GM12874 (cell line): ENCODE data around the gene ZFYVE19.

ENCODE experiments used
- CTCF ChIP-seq: IDR thresholded peaks from 2 replicates; pipeline ENCODE4 v1.5.1; 2011; ENCODE audit warnings: low read depth, mild to moderate bottlenecking, control low read depth, low read length, moderate library complexity; ENCODE audit not compliant: insufficient read depth

The ZFYVE19 gene

GRCh38 chr15:40785164-40785563 is 21.7 kb upstream of the ZFYVE19 start:
- TF ChIP-seq CTCF = no peak

GRCh38 chr15:40785814-40786213 is 21.1 kb upstream of the ZFYVE19 start:
- TF ChIP-seq CTCF = no peak

GRCh38 chr15:40787344-40787841 is 19.5 kb upstream of the ZFYVE19 start:
- no peak for TF ChIP-seq CTCF

GRCh38 chr15:40787991-40788390 is 18.9 kb upstream of the ZFYVE19 start:
- TF ChIP-seq CTCF = no peak

- no peak for TF ChIP-seq CTCF
Observed at GRCh38 chr15:40789119-40789518, 17.8 kb upstream of the ZFYVE19 start.

- no peak for TF ChIP-seq CTCF
Observed at GRCh38 chr15:40789999-40790398, 16.9 kb upstream of the ZFYVE19 start.

GRCh38 chr15:40790718-40791117 is 16.2 kb upstream of the ZFYVE19 start:
- no peak for TF ChIP-seq CTCF

GRCh38 chr15:40792394-40792793 is 14.5 kb upstream of the ZFYVE19 start:
- TF ChIP-seq CTCF = no peak
